Bronchial epithelial cell (primary cell): ENCODE measurements around the gene SLC47A1. TPM values are rescaled to one million over a fixed set of nuclear protein-coding genes. Genes with fewer than 3 reads are reported as not detected.
A peak's percentile ranks its signal among the peaks of the same experiment; 100 is the strongest.
"Not testable (repeated sequence)": the region's sequence is repeated elsewhere in the genome, so short reads cannot be mapped to it uniquely, and the experiment has no call there.

Source experiments
- DNase-seq: peaks from one replicate; pipeline ENCODE4 v3.0.0-alpha.2; 2010; ENCODE audit warnings: low read depth
- FAIRE-seq: peaks from 2 replicates; lab custom pipeline; 2011; peaks lifted over from hg19 to GRCh38; lab: Jason Lieb, UNC
- H3K27me3 ChIP-seq: 2 replicates; pipeline ENCODE4 v1.5.1; 2011; ENCODE audit warnings: low read length; ENCODE audit not compliant: control insufficient read depth, insufficient read depth
- H3K36me3 ChIP-seq: 2 replicates; pipeline ENCODE4 v1.5.1; 2011; ENCODE audit warnings: low read length; ENCODE audit not compliant: control insufficient read depth, insufficient read depth
- H3K4me3 ChIP-seq: 2 replicates; pipeline ENCODE4 v1.5.1; 2011; ENCODE audit warnings: mild to moderate bottlenecking, low read depth, low read length, control low read depth
- total RNA-seq: library from RNA; depleted of rRNA; stranded (reverse); fragments of >200 nt; gene quantifications from 2 replicates; pipeline ENCODE4 v1.2.1, GENCODE V29; 2014
- TF ChIP-seq, protein P1 (sequence below): IDR thresholded peaks from 2 replicates; pipeline ENCODE4 v1.5.1; 2011; ENCODE audit warnings: mild to moderate bottlenecking, moderate library complexity, low read length, control low read depth, inconsistent platforms; ENCODE audit not compliant: insufficient read depth, severe bottlenecking

The SLC47A1 gene
- total RNA-seq, 1 donor from 2014 or later, result 1.6 TPM

DNA sequence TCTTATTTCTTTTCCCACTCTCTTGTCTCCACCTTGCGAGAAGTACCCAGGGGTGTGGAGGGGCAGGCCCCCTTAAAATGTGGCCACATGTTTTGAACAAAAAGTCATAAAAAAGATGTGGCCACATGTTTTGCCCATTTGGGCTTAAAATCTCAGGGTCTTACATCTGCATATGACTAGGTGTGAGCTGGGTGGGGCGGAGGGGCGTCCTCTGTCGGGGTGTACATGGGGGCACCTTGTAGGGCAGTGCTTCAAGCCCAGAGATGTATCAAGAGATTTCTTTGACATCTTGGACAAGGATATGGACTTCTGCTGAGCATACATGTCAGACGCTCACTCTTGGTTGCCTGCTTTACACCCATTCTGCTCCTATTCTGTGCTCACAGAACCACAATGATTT is 13.0 kb upstream of the SLC47A1 start:
- no peaks in the 10 kb centered on the region for H3K27me3 ChIP-seq
- no peak overlapping the region for H3K4me3 ChIP-seq
- H3K36me3 ChIP-seq, result no peaks in the 10 kb centered on the region
- DNase-seq, result no peak
- FAIRE-seq, result no peak
- TF ChIP-seq, protein P1, sequence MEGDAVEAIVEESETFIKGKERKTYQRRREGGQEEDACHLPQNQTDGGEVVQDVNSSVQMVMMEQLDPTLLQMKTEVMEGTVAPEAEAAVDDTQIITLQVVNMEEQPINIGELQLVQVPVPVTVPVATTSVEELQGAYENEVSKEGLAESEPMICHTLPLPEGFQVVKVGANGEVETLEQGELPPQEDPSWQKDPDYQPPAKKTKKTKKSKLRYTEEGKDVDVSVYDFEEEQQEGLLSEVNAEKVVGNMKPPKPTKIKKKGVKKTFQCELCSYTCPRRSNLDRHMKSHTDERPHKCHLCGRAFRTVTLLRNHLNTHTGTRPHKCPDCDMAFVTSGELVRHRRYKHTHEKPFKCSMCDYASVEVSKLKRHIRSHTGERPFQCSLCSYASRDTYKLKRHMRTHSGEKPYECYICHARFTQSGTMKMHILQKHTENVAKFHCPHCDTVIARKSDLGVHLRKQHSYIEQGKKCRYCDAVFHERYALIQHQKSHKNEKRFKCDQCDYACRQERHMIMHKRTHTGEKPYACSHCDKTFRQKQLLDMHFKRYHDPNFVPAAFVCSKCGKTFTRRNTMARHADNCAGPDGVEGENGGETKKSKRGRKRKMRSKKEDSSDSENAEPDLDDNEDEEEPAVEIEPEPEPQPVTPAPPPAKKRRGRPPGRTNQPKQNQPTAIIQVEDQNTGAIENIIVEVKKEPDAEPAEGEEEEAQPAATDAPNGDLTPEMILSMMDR, result no peak

DNA sequence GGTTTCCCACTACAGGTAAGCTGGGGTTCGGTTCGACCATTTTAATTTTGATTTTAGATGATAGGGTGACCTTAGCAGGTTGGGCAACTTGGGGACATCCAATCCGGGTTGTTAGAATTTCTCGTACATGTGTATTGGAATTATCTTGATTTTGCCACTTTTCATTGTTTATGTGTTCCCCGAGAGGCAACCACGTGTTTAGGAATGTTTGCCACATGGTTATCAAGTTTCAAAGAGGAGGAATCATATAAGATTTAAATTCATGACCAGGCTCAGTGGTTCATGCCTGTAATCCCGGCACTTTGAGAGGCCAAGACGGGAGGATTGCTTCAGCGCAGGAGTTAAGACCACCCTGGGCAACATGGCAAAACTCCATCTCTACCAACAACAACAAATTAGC is 10.0 kb upstream of the SLC47A1 start:
- no peak for DNase-seq
- H3K36me3 ChIP-seq, result no peaks in the 10 kb centered on the region
- no peak overlapping the region for H3K4me3 ChIP-seq
- TF ChIP-seq, protein P1, result no peak
- no peaks in the 10 kb centered on the region for H3K27me3 ChIP-seq
- no peak for FAIRE-seq

DNA sequence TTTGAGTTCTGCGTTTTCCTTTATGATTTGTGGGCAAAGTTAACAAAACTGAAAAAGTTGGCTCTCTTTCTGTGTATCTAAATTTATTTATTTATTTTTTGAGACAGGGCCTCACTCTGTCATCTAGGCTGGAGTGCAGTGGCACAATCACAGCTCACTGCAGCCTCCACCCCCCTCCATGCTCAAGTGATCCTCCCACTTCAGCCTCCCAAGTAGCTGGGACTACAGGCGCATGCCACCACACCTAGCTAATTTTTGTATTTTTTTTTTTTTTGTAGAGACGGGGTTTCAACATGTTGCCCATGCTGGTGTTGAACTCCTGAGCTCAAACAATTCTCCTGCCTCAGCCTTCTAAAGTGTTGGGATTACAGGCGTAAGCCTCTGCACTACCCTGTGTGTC is 6.7 kb upstream of the SLC47A1 start:
- not testable (repeated sequence) for H3K4me3 ChIP-seq, DNase-seq, H3K36me3 ChIP-seq, FAIRE-seq, H3K27me3 ChIP-seq

DNA sequence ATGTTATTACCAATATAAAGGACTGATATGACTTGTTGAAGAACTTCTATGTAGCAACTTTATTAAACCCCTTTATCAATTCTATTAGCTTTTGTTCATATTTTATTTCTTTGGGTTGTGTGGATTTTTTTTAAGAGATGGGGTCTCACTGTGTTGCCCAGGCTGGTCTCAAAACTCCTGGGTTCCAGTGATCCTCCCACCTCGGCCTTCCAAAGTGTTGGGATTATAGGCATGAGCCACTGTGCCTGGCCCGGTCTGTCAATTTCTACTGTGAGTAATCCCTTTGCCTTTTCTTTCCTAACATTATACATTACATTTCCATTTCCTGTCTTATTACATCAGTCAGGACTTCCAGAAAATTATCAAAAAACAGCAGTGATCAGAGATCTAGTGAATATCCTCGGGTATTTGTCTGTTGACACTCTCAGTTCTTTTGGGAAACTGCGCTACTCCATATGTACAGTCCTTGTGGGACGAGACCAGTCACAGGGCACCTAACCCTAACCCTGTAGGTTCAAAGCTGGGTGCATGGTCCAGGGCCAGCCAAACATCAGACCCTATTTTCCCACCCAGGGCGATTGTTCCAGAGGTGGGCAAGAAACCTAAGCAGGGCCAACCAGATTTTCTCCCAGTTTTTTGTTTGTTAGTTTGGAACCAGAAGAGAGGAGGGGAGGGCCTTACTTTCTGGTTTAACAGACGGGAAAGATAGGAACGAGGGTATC is 1.7 kb upstream of the SLC47A1 start:
- no peak overlapping the region for H3K4me3 ChIP-seq
- peaks cover 2% of the 10 kb centered on the region for H3K27me3 ChIP-seq
- TF ChIP-seq, protein P1, result no peak
- no peaks in the 10 kb centered on the region for H3K36me3 ChIP-seq
- DNase-seq (no peak), FAIRE-seq (no peak)

DNA sequence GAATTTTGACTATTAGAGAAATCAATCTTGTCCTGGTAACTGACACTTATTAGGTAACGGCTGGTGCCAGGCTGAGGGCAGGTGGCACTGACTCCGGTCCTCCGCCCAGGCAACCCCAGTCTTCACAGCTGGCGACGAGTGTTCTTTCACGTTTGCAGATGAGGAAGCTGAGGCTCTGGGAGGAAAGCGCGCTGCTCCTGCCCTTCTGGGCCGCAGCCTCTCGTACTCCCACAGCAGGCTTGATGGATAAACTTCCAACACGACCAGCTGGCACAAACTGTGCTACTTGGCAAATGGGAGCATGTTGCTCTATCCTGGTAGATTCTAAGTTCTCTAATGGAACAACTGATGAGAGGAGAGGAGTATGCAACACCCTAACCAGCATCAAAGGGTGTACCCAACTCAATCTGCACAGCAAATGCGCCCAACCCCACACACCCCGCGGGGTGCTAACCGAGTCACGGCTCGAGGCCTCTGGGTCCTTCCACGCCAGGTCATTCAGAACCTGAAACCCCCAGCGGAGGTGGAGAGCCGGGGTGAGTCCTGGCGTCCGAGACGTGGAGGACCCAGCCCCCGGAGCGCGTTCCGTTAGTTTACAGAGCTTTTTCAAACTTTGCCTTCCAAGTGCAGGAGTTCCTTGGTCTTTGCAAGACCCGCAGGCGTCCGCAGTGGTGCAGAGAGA is 477 bp upstream of the SLC47A1 start:
- peaks cover 2% of the 10 kb centered on the region for H3K27me3 ChIP-seq
- FAIRE-seq (peak; percentile 58), DNase-seq (no peak)
- TF ChIP-seq, protein P1, result no peak
- peak overlapping the region; percentile 49 for H3K4me3 ChIP-seq
- no peaks in the 10 kb centered on the region for H3K36me3 ChIP-seq

DNA sequence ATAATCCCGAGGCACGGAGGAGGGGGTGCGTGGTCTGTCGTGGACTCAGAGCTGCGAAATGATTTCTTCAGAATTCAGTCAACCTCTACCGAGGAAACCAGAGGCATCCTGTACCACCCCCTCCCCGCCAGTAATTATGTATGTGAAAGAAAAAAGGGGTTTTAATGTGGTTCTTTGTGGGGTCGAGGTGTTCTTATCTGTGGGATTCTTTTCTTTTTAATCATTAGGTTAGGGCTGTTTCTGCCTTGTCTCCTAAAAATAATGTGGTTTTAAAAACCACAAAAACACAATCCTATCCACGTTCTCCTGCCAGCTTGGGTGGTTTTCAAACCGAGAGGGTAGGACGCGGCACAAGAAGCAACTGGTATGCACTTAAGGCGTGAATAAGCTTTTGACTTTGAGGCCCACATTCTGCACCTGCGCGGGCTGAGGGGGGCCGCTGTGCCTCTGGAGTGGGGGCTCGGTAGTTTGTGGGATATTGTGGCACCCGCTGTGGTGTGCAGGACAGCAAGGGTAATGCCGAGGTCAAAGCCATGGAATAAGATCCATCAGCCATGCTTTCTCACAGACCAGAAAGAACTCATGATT is 1.0 kb downstream of the SLC47A1 start:
- FAIRE-seq, result no peak
- peaks cover 2% of the 10 kb centered on the region for H3K27me3 ChIP-seq
- DNase-seq, result no peak
- peak overlapping the region; percentile 49 for H3K4me3 ChIP-seq
- no peaks in the 10 kb centered on the region for H3K36me3 ChIP-seq
- TF ChIP-seq, protein P1, result no peak
